ENCODE measurements around the gene CDK14.
"Not testable (repeated sequence)": the region's sequence is repeated elsewhere in the genome, so short reads cannot be mapped to it uniquely, and the experiment has no call there.

CDK14 gene

DNA sequence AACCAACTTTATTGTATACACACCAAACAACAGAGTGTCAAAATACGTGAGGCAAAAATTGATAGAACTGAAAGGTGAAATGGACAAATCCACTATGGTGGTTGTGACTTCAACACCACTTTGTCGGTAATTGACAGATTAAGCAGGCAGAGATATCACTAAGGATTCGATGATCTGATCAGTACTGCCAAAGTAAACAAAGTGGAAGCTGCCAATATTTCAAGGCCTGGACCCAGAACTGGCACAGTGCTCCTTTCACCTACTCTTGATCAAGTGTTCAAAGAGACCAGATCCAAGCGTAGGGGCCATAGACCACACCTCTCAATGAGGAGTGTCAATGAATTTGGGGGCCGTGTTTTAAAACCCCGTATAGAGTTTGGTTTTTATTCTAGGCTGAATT is 167.0 kb downstream of the CDK14 start:
- no peak for FAIRE-seq

DNA sequence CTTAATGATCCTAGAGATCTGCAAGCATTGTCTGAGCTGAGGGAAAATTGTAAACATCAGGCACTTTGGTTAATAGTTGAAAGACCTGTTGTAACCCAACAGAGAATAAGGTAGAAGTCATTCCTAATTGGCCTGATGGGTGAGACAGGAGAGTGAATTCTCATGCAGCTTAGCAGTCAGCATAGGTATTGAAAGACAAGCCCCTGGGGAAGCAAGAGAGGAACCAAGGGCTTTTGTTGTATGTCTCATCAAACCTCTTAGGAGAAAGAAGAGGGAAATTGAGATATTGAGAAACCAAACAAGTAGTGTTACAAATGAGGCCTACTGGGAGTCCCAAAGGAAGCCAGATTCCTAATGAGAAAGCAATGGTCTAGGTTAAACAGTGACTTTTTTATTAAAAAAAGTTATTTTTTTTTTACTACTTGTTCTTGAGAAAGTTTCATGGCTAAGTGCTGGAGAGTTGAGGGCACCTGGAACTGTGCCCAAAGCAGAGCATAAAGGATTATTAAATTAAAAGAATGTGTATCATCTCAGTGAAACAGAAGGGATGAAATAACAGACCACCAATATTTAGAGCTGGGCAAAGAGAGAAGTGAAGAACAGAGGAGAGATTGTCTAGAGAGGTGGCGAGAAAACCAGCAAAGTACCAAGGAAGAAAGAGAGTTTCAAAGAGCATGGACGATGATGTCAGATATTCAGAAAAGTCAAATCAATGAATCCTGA is 168.9 kb downstream of the CDK14 start:
- peak; percentile 5 for FAIRE-seq

DNA sequence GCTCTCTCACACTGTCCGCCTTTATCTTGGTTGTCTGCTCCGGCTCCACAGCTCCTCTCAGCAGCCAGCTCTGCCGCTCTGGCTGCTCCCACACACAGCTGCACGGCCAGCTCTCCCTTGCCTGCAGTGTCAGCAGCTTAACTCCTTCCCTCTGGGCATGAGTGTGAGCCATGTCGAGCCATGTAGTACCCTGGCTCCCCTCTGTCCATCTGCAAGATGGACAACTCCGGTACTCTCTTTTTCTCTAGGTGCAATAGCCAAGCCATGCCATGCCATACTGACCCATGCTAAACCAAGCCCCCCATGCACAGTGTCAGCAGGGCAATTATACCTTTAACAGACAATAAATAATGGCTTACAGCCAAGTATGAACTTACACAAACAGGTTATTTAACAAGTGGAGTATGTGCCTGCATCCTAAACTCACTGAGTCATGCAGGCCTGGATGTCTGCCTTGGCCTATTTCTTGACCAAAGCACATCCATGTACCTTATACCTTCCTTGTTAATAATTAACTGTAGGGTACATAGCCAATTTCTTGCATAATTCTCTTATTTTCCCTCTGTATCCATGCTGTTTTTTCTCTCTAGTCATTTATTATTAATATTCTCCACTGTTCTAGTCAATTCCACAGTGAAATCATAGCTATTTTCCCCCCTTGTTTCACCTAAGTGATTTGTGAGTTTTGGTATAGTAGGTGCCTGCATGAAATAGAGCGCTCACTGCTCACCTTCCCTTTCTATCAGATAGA is 170.9 kb downstream of the CDK14 start:
- FAIRE-seq: peak; percentile 99

DNA sequence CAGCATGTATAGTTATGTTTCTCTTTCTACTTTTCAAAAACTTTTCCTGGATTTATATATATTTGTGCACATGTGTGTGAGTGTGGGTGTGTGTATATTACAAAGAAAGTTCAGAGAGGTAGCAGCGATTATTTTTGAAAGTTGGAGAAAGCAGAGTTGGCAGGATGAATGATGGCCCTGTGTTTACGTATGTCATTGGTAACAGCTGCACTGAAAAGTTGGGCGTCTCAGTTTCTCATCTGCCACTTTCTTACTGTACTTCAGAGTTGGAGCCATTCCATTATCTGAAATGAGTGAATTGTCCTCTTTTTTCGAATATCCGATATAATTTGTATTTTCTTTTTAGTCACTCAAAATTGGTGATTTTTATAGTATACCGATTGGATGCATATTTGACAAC is 172.2 kb downstream of the CDK14 start:
- peak; percentile 21 for FAIRE-seq

DNA sequence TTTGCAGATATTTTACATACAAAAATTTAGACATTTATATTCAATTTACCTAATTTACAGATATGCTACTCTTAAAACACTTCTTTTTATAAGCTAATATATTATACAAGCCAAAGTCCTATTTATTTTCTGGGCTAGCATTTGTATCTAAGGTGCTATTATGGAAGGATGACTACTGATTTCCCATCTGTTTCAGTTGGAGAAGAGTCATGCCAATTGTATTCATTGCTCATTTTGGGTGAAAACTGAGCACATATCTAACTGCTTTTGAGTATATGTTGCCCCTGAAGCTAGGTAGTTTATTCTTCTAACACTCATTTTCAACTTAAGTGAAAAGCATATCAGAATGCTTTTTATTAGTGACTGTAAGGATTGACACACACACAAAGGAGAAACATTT is 172.9 kb downstream of the CDK14 start:
- FAIRE-seq: no peak

DNA sequence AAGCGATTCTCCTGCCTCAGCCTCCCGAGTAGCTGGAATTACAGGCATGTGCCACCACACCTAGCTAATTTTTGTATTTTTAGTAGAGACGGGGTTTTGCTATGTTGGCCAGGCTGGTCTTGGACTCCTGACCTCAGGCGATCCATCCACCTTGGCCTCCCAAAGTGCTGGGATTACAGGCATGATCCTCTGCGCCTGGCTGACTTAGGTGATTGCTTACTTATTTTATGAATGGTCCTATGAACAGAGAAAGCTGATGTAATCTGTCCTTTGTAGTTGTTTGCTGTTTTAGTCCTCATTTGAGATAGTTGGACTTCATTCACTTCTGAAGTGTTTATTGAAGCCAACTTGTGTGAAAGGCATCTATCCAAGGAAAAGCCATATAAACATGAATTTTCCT is 173.4 kb downstream of the CDK14 start:
- peak; percentile 9 for FAIRE-seq

DNA sequence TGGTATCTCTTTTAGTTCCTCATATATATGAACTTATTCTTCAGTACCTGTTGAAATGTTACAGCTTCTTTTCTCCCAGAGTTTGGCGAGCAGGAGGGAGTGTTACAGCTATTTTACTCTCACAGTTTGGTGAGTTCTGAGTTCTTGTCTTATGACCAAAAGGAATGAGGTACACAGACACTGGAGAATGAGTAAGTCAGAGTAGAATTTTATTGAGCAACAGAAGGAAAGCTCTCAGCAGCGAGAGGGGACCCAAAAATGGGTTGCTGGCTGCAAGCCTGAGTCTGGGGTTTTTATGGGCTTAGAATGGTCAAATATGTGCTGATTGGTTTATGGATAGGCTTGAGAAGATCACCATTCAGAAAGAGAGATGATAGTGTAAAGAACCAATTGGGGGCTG is 175.2 kb downstream of the CDK14 start:
- FAIRE-seq: no peak

DNA sequence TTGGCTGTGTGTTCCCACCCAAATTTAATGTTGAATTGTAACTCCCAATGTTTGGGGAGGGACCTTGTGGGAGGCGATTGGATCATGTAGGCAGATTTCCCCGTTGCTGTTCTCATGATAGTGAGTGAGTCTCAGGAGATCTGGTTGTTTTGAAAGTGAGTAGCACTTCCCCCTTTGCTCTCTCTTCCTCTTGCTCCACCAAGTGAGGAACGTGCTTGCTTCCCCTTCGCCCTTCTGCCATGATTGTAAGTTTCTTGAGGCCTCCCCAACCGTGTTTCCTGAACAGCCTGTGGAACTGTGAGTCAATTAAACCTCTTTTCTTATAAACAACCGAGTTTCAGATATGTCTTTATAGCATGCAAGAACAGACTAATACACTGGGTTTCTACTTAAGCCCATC is 176.3 kb downstream of the CDK14 start:
- no peak for FAIRE-seq

DNA sequence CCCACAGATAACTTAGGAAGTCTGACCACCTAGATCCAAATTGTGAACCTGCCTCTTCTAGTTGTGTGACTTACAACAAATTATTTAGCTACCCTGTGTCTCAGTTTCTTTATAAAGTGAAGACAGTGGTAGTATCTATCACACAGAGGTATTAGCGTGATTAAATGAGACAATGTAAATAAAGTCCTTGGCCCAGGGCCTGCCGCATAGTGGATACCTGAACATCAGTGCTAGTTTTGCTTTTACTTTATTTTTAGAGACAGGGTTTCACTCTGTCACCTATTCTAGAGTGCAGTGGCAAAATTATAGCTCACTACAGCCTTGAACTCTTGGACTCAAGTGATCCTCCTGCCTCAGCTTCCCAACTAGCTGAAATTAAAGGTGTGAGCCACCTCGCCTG is 177.1 kb downstream of the CDK14 start:
- FAIRE-seq: no peak

DNA sequence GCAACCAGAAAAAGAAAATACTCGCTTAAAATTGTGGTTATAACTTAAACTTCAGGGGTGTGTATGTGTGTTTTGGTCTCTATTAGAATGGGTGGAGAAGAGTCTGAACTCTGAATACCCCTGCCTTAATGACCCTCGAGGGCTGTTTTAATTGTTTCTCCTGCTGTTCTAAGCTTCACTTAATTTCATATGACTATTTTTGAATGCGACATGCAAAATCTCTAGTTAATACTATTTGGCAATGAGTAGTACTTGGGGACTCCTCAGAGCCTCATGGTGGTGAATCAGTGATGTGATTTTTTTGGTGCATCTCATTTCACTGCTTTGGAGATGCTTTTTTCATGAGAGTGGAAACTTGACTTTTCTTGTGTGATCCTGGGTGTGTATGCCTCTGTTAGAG is 178.6 kb downstream of the CDK14 start:
- no peak for FAIRE-seq

DNA sequence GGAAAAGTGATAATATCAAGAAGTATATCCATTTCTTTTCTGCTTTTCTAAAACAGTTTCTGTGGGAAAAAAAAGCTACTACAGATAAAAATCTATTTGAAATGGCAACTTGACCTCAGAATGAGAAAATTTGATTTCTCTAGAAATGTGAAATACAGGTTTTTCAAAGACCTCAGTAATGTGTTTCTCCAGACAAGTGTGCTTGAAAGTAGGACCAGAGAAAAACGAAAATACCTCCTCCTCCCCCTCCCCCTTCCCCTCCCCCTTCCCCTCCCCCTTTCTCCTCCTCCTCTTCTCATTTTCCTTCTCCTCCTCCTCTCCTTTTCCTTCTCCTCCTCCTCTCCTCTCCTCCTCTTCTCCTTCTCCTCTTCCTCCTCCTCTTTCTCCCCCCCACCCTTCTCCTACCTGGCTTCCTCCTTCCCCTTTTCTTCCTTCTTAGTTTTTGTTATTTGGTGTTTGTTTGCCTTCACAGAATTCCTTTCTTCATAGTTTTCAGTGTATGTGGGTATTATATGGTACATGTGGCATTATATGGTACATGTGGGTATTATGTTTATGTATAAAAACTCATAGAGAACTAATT is 179.4 kb downstream of the CDK14 start:
- FAIRE-seq: no peak

DNA sequence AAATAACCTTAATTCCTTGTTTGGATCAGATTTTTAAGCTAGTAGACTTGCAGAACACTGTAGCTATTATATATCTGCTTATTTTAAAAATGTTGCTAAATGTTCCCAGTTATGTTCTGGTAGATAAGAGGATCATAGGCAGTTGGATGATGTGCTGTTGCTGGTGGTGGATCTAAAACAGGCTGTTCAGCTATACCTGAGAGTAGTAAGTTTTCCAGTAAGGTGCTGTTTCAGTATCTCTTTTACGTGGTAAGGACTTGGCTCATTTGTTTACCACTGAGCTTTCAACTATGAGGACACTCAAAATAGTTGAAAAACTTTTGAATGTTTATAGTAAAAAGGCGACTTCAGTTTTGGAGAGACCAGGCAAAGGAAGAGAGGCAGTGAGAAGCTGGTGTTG is 180.9 kb downstream of the CDK14 start:
- FAIRE-seq: no peak

DNA sequence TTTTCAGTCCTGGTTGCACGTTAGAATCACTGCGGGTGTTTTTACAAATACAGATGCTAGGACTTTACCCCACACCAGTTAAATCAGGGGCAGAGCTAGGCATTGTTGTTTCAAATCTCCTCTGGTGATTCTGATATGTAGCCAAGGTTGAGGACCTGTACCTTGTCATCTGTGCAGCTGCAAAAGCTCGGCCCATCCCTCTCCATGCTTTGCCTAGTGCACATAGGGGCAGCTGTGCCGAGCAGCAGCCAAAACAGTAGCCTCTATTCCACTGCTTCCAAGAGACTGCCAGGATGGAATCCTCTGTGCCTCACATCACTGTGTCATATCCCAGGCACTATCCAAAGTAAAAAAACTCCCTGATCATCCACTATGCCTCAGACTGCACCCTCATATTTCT is 181.3 kb downstream of the CDK14 start:
- no peak for FAIRE-seq

DNA sequence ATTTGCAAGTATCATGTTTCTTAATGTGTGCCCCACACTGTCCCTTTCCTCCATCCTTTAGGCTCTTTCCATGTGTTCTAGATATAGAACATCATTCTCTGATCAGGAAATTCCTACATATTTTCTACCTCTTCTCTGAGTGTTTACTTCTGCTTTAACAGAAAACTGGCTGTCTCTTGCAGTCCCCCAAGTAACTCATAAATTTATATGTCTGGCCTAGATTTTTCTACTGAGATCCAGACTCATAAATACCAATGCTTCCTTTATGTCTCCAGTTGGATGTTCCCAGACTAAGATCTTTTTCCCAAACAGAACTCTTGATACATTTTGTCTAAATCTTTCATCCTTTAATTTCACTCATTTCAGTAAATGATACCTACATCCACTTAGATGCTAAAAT is 181.8 kb downstream of the CDK14 start:
- no peak for FAIRE-seq

DNA sequence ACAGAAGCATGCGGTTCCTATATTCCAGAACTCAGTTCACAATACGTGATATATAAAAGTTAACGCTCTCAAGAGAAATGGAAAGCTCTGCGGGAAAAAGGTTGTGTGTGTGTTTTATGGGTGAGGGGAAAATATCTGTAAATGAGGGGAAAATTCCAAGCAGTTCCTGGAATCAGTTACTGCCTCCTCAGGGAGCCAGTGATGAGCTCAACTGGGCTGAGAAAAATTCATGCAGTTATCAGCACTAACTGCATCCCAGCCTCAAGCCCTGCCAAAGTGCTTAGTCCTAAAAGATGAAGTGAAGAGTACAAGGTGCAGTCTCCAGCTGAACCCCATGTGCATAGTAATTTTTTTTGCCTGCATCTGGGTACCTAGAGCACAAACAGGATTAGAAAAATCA is 191.9 kb downstream of the CDK14 start:
- FAIRE-seq: no peak

DNA sequence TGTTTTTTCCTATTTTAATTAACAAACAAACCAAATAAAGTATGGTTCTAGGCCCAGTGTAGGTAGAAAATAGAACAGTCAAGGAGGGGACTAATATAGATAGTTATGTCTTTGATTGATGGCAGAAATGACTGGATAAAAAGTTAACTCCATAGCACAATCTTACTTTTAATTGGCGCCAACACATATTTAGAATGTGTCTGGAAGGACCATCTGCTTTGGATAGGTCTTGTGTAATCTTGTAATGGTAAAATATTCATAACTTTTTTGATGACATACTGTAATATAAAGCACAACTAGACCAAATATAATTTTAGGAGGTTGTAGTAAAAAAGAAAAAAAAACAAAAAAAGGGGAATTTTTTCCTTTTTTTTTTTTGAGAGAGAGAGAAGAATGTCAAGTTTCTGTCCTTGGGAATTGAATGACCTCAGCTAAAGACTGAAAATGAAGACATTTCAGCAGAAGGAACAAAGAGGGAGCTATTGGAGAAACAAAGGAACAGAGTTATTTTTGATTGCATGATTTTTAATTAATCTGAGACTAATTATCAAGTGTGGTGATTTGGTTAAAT is 193.7 kb downstream of the CDK14 start:
- peak; percentile 33 for FAIRE-seq

DNA sequence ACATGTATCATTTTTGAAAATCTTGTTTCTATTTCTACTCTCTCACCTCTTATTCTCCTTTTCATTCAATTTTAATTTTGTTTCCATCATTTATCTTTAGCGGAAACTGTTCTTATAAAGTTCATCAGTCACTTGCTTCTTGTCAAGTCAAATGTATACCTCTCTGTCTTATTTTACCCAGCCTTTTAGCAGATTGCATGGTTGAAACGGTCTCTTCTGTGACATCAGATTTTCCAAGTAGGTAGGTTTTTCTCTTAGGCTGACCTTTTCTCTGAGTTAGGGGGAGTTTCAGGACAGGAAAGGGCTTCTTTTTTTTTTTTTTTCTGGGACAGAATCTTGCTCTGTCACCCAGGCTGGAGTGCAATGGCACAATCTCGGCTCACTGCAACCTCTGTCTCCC is 195.5 kb downstream of the CDK14 start:
- no peak for FAIRE-seq

DNA sequence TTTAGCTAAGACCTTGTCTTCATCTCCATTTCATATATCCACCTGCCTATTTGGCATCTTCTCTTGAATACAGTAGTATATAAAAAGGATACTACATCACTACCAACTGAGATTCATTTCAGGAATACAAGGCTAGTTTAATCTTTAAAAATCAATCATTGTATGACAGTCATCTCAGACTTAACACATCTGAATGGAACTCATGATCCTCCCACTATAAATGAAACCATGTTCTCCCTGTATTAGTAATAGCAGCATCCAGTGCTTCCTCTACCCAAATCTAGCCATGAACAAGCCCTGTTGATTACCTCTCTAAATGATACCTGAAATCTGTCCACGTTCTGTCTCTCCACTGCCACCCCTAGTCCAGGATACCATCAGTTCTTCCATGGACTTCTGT is 196.2 kb downstream of the CDK14 start:
- FAIRE-seq: no peak

DNA sequence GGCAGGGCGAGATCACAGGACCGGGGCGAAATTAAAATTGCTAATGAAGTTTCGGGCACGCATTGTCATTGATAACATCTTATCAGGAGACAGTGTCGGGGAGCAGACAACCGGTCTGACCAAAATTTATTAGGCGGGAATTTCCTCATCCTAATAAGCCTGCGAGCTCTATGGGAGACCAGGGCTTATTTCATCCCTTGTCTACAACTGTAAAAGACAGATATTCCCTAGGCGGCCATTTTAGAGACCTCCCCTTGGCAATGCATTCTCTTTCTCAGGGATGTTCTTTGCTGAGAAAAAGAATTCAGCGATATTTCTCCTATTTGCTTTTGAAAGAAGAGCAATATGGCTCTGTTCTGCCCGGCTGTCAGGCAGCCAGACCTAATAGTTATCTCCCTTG is 198.1 kb downstream of the CDK14 start:
- not testable (repeated sequence) for FAIRE-seq

DNA sequence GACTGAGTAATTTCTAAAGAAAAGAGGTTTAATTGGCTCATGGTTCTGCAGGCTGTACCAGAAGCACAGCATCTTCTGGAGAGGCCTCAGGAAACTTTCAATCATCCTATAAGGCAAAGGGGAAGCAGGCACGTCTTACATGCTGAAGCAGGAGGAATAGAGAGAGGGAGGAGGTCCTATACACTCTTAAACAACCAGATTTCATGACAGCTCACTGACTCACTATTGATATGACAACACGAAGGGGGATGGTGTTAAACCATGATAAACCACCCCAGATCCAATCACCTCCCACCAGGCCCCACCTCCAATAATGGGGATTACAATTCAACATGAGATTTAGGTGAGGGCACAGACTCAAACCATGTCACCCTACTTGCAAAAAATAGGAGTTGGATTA is 201.5 kb downstream of the CDK14 start:
- FAIRE-seq: no peak

DNA sequence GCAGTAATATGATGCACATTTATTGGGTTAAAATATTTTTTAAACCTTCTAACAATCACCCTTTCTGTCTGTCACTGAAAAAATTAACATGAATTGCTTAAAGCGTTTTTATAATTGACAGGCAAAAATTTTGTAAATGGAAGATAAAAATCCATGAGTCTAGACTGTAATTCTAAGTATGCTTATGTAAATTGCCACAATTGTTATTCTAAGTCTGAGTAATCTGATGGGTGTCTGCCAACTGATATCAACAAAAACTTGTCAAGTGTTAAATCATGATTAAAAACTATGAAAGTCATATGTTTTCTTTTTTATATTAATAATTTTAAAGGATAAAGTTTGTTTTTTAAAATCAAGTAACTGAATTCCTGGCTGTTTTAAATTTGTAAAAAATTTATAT is 208.2 kb downstream of the CDK14 start:
- peak; percentile 89 for FAIRE-seq

DNA sequence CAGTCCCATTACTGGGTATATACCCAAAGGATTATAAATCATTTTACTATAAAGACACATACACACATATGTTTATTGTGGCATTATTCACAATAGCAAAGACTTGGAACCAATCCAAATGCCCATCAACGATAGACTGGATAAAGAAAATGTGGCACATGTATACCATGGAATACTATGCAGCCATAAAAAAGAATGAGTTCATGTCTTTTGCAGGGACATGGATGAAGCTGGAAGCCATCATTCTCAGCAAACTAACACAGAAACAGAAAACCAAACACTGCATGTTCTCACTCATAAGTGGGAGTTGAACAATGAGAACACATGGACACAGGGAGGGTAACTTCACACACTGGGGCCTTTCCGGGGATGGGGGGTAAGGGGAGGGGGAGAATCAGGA is 219.4 kb downstream of the CDK14 start:
- FAIRE-seq: not testable (repeated sequence)

DNA sequence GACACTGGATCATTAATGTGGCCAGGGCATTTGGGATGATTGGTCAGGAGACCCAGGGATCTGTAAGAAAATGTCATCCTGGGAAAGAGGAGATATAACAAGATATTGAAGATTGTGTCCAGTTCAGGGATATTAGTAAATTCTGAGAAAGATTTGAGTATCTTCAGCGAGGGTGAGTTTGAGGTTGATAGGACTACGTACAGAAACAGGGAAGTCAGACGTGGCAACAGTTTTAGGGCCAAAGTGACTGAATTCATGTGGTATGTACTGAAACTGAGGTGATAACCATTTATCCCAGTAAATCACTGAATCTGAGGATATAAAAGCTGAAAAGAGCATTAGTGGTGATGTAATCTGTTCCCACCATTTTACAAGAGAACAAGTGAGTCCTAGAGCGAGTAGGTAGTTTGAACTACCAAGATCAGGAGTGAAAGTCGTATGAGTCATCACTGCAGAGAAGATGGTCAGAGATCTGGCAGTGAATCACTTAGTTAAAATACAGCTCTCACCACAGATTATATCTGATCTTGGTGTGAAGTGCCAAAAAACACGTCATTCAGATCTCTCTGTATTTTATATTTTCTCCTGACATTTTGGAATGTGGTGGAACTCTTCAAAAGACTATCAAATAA is 220.5 kb downstream of the CDK14 start:
- FAIRE-seq: peak; percentile 47

DNA sequence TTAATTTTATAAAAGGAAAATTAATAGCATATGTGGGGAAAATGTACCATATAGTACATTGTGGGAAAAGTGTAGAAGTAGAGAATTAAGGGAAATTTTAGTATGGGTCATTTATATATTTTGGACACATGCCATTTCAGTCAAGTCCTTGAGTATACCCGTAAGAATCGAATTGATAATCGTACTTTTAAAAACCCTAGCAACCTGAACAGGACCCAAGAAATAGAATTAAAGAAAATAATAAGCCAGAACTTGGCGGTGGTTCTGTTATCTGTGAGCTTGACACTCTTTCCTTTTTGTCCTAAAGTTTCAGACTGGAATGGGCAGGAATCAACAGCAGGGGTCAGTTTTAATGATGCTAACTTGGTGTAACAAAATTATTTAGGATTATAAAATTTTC is 221.0 kb downstream of the CDK14 start:
- no peak for FAIRE-seq
